Upper lobe of left lung (tissue), 4 donors: Measurements from ENCODE around the gene PPP1R3F.

Experiments
- POLR2AphosphoS5 ChIP-seq, 2 donors: sonication (generic); formaldehyde crosslinking; IDR thresholded peaks; one replicate each; pipeline ENCODE4 v1.5.1; 2017; ENCODE audit warnings: antibody characterized with exemption in 2 of 2
- TF ChIP-seq, protein P1 (sequence below), 6 experiments: fragments of 450-650 bp in 4 of 6; fragments of 200-600 bp in 2 of 6; sonication (generic) in 2 of 6; IDR thresholded peaks; one replicate each; pipeline ENCODE4 v1.5.1; 2016 to 2019; ENCODE audit warnings: antibody characterized with exemption in 6 of 6

DNA sequence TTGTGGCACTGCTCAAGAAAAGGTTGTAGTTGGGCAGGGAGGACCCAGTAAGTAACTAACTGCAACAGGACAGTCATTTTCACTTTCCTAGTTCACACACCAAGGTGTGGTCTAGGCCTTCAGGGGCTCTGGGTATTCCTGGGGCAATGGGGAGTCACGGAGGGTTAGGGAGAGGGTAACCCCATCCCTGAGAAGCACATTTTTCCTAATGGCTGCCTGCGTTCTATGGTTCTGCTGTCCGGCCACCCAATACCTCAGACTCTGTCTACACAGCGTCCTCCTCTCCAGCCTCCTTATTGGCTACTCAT, 937 bp upstream of the PPP1R3F start:
- no peak for TF ChIP-seq POLR2AphosphoS5 (IDR thresholded peaks at IDR 0.05)
- TF ChIP-seq, protein P1, sequence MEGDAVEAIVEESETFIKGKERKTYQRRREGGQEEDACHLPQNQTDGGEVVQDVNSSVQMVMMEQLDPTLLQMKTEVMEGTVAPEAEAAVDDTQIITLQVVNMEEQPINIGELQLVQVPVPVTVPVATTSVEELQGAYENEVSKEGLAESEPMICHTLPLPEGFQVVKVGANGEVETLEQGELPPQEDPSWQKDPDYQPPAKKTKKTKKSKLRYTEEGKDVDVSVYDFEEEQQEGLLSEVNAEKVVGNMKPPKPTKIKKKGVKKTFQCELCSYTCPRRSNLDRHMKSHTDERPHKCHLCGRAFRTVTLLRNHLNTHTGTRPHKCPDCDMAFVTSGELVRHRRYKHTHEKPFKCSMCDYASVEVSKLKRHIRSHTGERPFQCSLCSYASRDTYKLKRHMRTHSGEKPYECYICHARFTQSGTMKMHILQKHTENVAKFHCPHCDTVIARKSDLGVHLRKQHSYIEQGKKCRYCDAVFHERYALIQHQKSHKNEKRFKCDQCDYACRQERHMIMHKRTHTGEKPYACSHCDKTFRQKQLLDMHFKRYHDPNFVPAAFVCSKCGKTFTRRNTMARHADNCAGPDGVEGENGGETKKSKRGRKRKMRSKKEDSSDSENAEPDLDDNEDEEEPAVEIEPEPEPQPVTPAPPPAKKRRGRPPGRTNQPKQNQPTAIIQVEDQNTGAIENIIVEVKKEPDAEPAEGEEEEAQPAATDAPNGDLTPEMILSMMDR (IDR thresholded peaks at IDR 0.05): no peak
